ENCODE data around the gene NTF3. TPM values are rescaled to one million over a fixed set of nuclear protein-coding genes. Genes with fewer than 3 reads are reported as not detected.
"Not testable (repeated sequence)": the region's sequence is repeated elsewhere in the genome, so short reads cannot be mapped to it uniquely, and the experiment has no call there.

The NTF3 gene
- total RNA-seq, 5 donors from 2014 or later (not counting 1 experiment from before 2014, with no cell fraction given), result not detected

GRCh38 chr12:5525783-5526367, 94.0 kb downstream of the NTF3 start:
- ChIA-PET POLR2A (no interaction called here), CTCF (no interaction called here)
- Mint-ChIP-seq H3K27ac (no peak overlapping the region), H3K4me3 (no peak overlapping the region), H3K9me3 (peaks cover 0 to under 1% (median 0%) of the 10 kb centered on the region in 3 donors), H3K4me1 (no peaks in the 10 kb centered on the region), H3K36me3 (no peaks in the 10 kb centered on the region), H3K27me3 (peaks cover 0 to 3% of the 10 kb centered on the region in 2 donors)
- Histone ChIP-seq H3K27ac (ENCODE audit: low read length) (no peak overlapping the region), H3K4me1 (ENCODE audit: control insufficient read depth in 1 of 2, extremely low read depth in 1 of 2, insufficient read depth in 2 of 2, low read length in 2 of 2) (no peaks in the 10 kb centered on the region), H3K36me3 (ENCODE audit: control insufficient read depth in 2 of 2, extremely low read depth in 1 of 2, insufficient read depth in 1 of 2, low read length in 1 of 2) (no peaks in the 10 kb centered on the region), H3K4me3 (ENCODE audit: control insufficient read depth in 1 of 2, extremely low read depth in 1 of 2, low read length in 1 of 2) (no peak overlapping the region), H3K27me3 (replicated peaks in 1 of 2; ENCODE audit: control insufficient read depth in 2 of 2, extremely low read depth in 1 of 2, insufficient read depth in 2 of 2, low read length in 1 of 2) (peaks cover 0 to 13% of the 10 kb centered on the region in 2 experiments), H3K9me3 (no peaks in the 10 kb centered on the region)
- no peak for ATAC-seq (replicated peaks in 1 of 4)
- no peak for DNase-seq
- WGBS (ENCODE audit: insufficient coverage), result 79% methylated on average over 2 of the region's 4 CpGs

- no peak overlapping the region for H3K27ac Mint-ChIP-seq
- CTCF ChIA-PET, result no interaction called here
- Histone ChIP-seq H3K9me3 (no peaks in the 10 kb centered on the region), H3K27ac (ENCODE audit: low read length) (no peak overlapping the region), H3K4me3 (ENCODE audit: control insufficient read depth in 1 of 2, extremely low read depth in 1 of 2, low read length in 1 of 2) (no peak overlapping the region), H3K36me3 (ENCODE audit: control insufficient read depth in 2 of 2, extremely low read depth in 1 of 2, insufficient read depth in 1 of 2, low read length in 1 of 2) (no peaks in the 10 kb centered on the region), H3K27me3 (replicated peaks in 1 of 2; ENCODE audit: control insufficient read depth in 2 of 2, extremely low read depth in 1 of 2, insufficient read depth in 2 of 2, low read length in 1 of 2) (peaks cover 0 to 7% of the 10 kb centered on the region in 2 experiments), H3K4me1 (ENCODE audit: control insufficient read depth in 1 of 2, extremely low read depth in 1 of 2, insufficient read depth in 2 of 2, low read length in 2 of 2) (no peaks in the 10 kb centered on the region)
- peaks cover 11 to 27% of the 10 kb centered on the region in 2 donors for H3K27me3 Mint-ChIP-seq
- H3K9me3 Mint-ChIP-seq, result peaks cover 4 to 11% (median 9%) of the 10 kb centered on the region in 3 donors
- DNase-seq, result no peak
- ATAC-seq (replicated peaks in 1 of 4), result no peak
- POLR2A ChIA-PET, result no interaction called here
- no peak overlapping the region for H3K4me3 Mint-ChIP-seq
- no peaks in the 10 kb centered on the region for H3K4me1 Mint-ChIP-seq
- no peaks in the 10 kb centered on the region for H3K36me3 Mint-ChIP-seq
- 56% methylated on average over 3 of the region's 3 CpGs for WGBS (ENCODE audit: insufficient coverage)
These were observed 101.5 kb downstream of the NTF3 start for GRCh38 chr12:5533368-5533767.

GRCh38 chr12:5534426-5535199, 102.7 kb downstream of the NTF3 start:
- Mint-ChIP-seq H3K9me3 (peaks cover 4 to 15% (median 9%) of the 10 kb centered on the region in 3 donors), H3K4me1 (no peaks in the 10 kb centered on the region), H3K27me3 (peaks cover 12 to 32% of the 10 kb centered on the region in 2 donors), H3K27ac (no peak overlapping the region), H3K4me3 (no peak overlapping the region), H3K36me3 (no peaks in the 10 kb centered on the region)
- H3K36me3 ChIP-seq (ENCODE audit: control insufficient read depth in 2 of 2, extremely low read depth in 1 of 2, insufficient read depth in 1 of 2, low read length in 1 of 2), result no peaks in the 10 kb centered on the region
- 56% methylated on average over 8 of the region's 10 CpGs for WGBS (ENCODE audit: insufficient coverage)
- H3K27me3 ChIP-seq (replicated peaks in 1 of 2; ENCODE audit: control insufficient read depth in 2 of 2, extremely low read depth in 1 of 2, insufficient read depth in 2 of 2, low read length in 1 of 2), result peaks cover 2 to 4% of the 10 kb centered on the region in 2 experiments
- ChIA-PET CTCF (no interaction called here), POLR2A (no interaction called here)
- DNase-seq (no peak), ATAC-seq (replicated peaks in 1 of 4) (no peak)
- H3K4me3 ChIP-seq (ENCODE audit: control insufficient read depth in 1 of 2, extremely low read depth in 1 of 2, low read length in 1 of 2), result no peak overlapping the region
- H3K9me3 ChIP-seq, result no peaks in the 10 kb centered on the region
- H3K27ac ChIP-seq (ENCODE audit: low read length), result no peak overlapping the region
- no peaks in the 10 kb centered on the region for H3K4me1 ChIP-seq (ENCODE audit: control insufficient read depth in 1 of 2, extremely low read depth in 1 of 2, insufficient read depth in 2 of 2, low read length in 2 of 2)

GRCh38 chr12:5535541-5535940, 103.6 kb downstream of the NTF3 start:
- no peak for DNase-seq
- WGBS (ENCODE audit: insufficient coverage), result no CpG with 5 or more reads among the region's 3 CpGs
- Histone ChIP-seq H3K27me3 (replicated peaks in 1 of 2; ENCODE audit: control insufficient read depth in 2 of 2, extremely low read depth in 1 of 2, insufficient read depth in 2 of 2, low read length in 1 of 2) (peaks cover 2 to 4% of the 10 kb centered on the region in 2 experiments), H3K9me3 (no peaks in the 10 kb centered on the region), H3K4me1 (ENCODE audit: control insufficient read depth in 1 of 2, extremely low read depth in 1 of 2, insufficient read depth in 2 of 2, low read length in 2 of 2) (no peaks in the 10 kb centered on the region), H3K36me3 (ENCODE audit: control insufficient read depth in 2 of 2, extremely low read depth in 1 of 2, insufficient read depth in 1 of 2, low read length in 1 of 2) (no peaks in the 10 kb centered on the region), H3K27ac (ENCODE audit: low read length) (no peak overlapping the region), H3K4me3 (ENCODE audit: control insufficient read depth in 1 of 2, extremely low read depth in 1 of 2, low read length in 1 of 2) (no peak overlapping the region)
- POLR2A ChIA-PET, result no interaction called here
- no peak for ATAC-seq (replicated peaks in 1 of 4)
- Mint-ChIP-seq H3K36me3 (no peaks in the 10 kb centered on the region), H3K4me3 (no peak overlapping the region), H3K27ac (no peak overlapping the region), H3K9me3 (peaks cover 4 to 15% (median 9%) of the 10 kb centered on the region in 3 donors), H3K4me1 (no peaks in the 10 kb centered on the region), H3K27me3 (peaks cover 12 to 32% of the 10 kb centered on the region in 2 donors)
- CTCF ChIA-PET, result no interaction called here

GRCh38 chr12:5537026-5537615, 105.2 kb downstream of the NTF3 start:
- H3K27ac ChIP-seq (ENCODE audit: low read length); H3K4me3 Mint-ChIP-seq; H3K9me3 ChIP-seq; H3K4me1 Mint-ChIP-seq; H3K36me3 ChIP-seq (ENCODE audit: control insufficient read depth in 2 of 2, extremely low read depth in 1 of 2, insufficient read depth in 1 of 2, low read length in 1 of 2); H3K4me3 ChIP-seq (ENCODE audit: control insufficient read depth in 1 of 2, extremely low read depth in 1 of 2, low read length in 1 of 2); DNase-seq; POLR2A ChIA-PET; CTCF ChIA-PET; H3K36me3 Mint-ChIP-seq; ATAC-seq (replicated peaks in 1 of 4); H3K27ac Mint-ChIP-seq; H3K4me1 ChIP-seq (ENCODE audit: control insufficient read depth in 1 of 2, extremely low read depth in 1 of 2, insufficient read depth in 2 of 2, low read length in 2 of 2); H3K27me3 ChIP-seq (replicated peaks in 1 of 2; ENCODE audit: control insufficient read depth in 2 of 2, extremely low read depth in 1 of 2, insufficient read depth in 2 of 2, low read length in 1 of 2): not testable (repeated sequence)
- Mint-ChIP-seq H3K9me3 (peaks cover 0 to 15% (median 11%) of the 10 kb centered on the region in 3 donors), H3K27me3 (peaks cover 13 to 32% of the 10 kb centered on the region in 2 donors)
- 0% methylated on average over 1 of the region's 13 CpGs for WGBS (ENCODE audit: insufficient coverage)

- no peaks in the 10 kb centered on the region for H3K36me3 ChIP-seq (ENCODE audit: control insufficient read depth in 2 of 2, extremely low read depth in 1 of 2, insufficient read depth in 1 of 2, low read length in 1 of 2)
- Mint-ChIP-seq H3K4me3 (no peak overlapping the region), H3K36me3 (no peaks in the 10 kb centered on the region), H3K27ac (no peak overlapping the region), H3K4me1 (no peaks in the 10 kb centered on the region), H3K27me3 (peaks cover 11 to 30% of the 10 kb centered on the region in 2 donors), H3K9me3 (peaks cover 2 to 18% (median 6%) of the 10 kb centered on the region in 3 donors)
- no peak for ATAC-seq (replicated peaks in 1 of 4)
- DNase-seq, result no peak
- no peak overlapping the region for H3K4me3 ChIP-seq (ENCODE audit: control insufficient read depth in 1 of 2, extremely low read depth in 1 of 2, low read length in 1 of 2)
- peaks cover 2 to 4% of the 10 kb centered on the region in 2 experiments for H3K27me3 ChIP-seq (replicated peaks in 1 of 2; ENCODE audit: control insufficient read depth in 2 of 2, extremely low read depth in 1 of 2, insufficient read depth in 2 of 2, low read length in 1 of 2)
- POLR2A ChIA-PET, result no interaction called here
- WGBS (ENCODE audit: insufficient coverage), result no CpG with 5 or more reads among the region's 8 CpGs
- CTCF ChIA-PET, result no interaction called here
- no peaks in the 10 kb centered on the region for H3K9me3 ChIP-seq
- H3K4me1 ChIP-seq (ENCODE audit: control insufficient read depth in 1 of 2, extremely low read depth in 1 of 2, insufficient read depth in 2 of 2, low read length in 2 of 2), result no peaks in the 10 kb centered on the region
- H3K27ac ChIP-seq (ENCODE audit: low read length), result no peak overlapping the region
These were observed 105.9 kb downstream of the NTF3 start for GRCh38 chr12:5537771-5538170.

Data from T-cell (primary cell).